ENCODE results near the gene PRKRIP1.
"Not testable (repeated sequence)": the region's sequence is repeated elsewhere in the genome, so short reads cannot be mapped to it uniquely, and the experiment has no call there.

Gene PRKRIP1

DNA sequence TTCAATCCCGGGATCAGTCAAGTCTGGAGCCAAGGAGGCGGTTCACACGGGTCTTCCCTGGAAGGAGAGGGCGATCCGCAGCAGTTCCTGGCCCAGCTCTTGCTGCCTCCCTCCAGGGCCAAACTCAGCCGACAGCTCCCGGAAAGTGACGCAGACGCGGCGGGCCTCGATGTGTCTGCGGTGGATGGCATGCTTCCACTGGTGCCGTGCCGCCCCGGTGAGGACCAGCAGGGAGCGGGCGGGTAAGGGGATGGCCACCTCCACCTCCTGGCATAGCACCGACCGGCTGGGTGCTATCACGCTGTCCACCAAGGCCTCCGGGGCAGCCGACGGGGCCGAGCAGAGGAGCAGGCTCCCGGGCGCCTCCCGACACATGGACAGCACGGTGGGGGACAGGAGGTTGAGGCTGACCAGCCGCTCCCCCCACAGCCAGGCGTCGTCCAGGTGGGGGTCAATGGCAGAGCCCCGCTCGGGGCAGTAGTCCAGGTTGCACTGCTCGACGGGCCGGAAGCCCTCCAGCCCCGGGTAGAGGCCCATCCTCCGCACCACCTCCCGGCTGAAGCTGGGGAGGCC lies 61.3 kb downstream of the PRKRIP1 start:
- no peak for DNase-seq (ENCODE audit: low read depth)

DNA sequence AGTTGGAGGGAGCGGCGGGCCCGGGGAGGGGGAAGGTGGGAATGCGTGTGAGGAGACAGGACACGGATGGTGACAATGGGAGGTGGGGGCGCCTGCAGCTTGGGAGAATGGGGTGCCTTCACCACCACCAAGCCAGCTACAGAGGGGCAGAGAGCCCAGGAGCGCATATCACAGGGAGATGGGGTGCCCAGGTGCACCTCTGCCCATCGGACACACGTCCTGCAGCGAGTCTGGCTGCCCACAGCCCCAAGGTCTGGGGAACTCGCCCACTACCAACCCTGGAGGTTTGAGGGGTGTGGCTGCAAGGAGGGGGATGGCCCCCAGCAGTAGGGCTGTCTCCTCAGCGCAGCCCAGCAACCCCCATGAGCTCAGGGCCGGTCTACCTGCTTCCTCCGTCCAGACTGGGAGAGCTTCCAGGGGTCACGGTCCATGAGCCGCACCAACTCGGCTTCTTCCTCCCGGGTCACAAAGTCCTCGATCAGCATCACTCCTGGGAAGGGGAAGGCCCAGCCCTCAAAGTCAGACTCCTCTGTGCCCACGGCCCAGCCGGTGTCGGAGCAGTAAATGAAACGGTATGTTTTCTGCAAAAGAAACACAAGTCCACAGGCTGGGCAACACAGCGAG lies 63.2 kb downstream of the PRKRIP1 start:
- no peak for DNase-seq (ENCODE audit: low read depth)

DNA sequence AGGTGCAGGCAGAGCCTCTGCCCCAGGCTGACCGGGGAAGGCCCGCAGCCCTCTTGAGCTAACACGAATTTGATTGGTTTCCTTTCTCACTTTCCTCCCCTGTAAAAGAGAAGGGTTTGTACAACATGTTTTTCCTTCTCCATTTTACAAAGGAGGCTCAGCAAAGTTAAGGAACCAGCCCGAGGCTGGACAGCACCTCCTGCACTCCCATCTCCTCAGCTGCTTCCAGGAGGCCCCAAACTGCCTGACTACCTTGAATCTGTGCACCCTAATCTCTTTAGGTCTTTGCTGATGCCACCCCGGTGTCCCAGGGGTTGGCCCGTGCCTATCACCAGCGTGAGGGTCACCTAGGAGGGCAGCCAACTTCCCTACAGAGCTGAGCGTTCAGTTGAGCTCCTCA lies 64.3 kb downstream of the PRKRIP1 start:
- no peak for DNase-seq (ENCODE audit: low read depth)

DNA sequence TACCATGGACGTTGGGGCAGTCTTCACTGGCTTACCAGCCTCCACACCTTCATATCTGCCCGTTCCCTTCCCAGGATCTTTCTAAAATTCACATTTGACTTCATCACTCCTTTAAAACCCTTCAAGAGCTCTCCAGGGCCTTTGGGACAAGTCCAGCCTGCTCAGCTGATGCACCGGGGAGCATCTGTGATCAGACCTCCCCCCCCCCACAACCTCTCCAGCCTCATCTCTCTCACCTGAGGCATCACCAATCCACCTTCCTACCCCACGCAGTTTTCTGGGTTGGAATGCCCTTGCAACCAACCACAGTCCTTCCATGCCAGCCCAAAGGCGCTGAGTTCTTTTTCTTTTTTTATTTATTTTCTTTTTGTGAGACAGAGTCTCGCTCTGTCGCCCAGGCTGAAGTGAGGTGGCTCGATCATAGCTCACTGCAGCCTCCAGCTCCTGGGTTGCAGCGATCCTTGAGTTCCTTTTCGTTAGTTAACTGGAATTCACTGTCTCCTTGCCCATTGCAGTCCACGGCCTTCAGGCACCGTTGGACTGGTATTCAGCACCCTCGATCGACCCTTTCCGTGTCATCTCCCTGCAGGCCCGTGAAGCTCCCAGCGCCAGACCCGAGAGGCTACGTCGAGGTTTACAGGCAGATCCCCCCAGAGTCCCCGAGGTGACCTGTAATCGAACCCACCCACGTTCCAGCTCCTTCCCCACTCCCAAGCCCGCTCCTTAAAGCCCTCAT lies 67.8 kb downstream of the PRKRIP1 start:
- DNase-seq (ENCODE audit: low read depth) = no peak

DNA sequence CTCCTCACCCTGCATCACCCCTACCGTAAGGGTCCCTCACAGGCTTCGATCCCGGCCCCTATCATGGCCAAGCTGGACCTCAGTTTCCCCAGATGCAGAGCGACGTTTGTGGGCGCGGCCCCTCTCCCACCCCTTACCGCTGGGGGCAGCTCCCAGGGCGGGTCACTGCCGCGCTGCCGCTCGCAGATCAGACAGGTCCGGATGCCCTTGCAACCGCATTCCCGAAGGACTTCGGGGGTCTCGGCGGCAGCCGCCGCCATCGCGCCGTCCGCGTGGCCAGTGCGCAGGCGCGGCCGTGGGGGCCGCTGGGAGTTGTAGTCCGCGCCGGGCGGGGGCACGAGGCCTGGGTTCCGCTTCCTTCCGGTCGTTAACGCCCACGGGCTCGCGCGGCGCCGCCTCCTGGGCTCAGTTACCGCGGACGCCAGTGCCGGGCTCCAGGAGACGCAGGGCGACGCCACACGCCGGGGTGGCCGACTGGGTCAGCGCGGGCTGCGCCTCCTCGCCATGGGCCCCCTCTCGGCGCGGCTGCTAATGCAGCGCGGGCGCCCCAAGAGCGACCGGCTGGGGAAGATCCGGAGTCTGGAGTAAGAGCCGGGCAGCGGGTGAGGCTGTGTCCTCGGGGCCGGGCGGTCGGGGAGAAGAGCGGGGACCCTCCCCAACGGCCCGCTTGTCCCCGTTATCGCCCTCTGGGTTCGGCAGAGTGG lies 68.6 kb downstream of the PRKRIP1 start, which contains the start of the genes ALKBH4 and LRWD1:
TSS of gene ALKBH4 (minus strand) at position 287 of the 704 bp plus-strand sequence. CDS start at position 260, 27 bp downstream.
TSS of gene LRWD1 (plus strand) at position 408 of the 704 bp plus-strand sequence. CDS start at position 505, 97 bp downstream.
- peak; percentile 88 for DNase-seq (ENCODE audit: low read depth)

DNA sequence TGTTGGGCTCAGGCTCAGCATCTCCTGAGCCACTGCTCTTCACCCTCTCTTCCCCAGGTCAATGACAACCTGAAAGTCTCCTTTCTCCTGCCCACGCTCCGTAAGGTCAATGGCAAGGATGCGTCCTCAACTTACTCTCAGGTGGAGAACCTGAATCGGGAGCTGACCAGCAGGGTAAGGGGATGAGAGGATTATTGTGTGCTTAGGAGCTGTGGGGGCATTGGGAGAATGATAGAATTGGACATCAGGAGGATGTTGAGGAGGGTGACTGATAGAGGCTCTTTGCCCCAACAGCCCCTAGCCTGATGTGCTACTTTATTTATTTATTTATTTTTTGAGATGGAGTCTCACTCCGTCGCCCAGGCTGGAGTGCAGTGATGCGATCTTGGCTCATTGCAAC lies 69.9 kb downstream of the PRKRIP1 start:
- no peak for DNase-seq (ENCODE audit: low read depth)

DNA sequence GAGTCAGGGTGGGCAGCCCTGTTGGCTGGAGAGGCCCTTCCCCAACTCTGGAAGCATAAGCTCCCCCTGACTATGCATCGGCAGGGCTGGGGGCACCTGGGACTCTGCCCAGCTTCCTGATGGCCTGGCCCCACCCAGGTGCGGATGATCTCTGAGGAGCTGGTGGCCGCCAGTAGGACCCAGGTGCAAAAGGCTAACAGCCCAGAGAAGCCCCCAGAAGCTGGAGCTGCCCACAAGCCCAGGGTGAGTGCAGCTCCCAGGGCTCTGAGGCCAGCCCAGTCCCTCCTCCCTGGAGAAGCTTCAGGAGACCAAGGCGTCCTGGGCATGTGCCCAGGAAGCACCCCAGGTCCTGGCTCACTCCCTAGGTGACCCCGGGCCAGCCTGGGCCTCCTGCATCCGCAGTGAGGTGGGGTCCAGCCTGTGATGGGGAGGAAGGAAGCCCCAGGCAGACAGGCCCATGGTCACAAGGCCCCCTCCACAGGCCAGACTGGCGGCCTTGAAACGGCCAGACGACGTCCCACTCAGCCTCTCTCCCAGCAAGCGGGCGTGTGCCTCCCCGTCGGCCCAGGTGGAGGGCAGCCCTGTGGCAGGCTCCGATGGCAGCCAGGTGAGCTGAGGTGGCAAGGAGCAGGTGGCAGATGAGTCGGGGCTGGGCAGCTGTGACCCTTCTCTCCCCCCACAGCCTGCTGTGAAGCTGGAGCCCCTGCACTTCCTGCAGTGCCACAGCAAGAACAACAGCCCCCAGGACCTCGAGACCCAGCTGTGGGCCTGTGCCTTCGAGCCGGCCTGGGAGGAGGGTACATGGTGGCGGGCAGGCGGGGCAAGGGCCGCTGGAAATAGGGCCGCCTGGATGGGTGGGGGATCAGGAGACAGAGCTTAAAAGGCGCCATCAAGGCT lies 71.7 kb downstream of the PRKRIP1 start:
- no peak for DNase-seq (ENCODE audit: low read depth)

DNA sequence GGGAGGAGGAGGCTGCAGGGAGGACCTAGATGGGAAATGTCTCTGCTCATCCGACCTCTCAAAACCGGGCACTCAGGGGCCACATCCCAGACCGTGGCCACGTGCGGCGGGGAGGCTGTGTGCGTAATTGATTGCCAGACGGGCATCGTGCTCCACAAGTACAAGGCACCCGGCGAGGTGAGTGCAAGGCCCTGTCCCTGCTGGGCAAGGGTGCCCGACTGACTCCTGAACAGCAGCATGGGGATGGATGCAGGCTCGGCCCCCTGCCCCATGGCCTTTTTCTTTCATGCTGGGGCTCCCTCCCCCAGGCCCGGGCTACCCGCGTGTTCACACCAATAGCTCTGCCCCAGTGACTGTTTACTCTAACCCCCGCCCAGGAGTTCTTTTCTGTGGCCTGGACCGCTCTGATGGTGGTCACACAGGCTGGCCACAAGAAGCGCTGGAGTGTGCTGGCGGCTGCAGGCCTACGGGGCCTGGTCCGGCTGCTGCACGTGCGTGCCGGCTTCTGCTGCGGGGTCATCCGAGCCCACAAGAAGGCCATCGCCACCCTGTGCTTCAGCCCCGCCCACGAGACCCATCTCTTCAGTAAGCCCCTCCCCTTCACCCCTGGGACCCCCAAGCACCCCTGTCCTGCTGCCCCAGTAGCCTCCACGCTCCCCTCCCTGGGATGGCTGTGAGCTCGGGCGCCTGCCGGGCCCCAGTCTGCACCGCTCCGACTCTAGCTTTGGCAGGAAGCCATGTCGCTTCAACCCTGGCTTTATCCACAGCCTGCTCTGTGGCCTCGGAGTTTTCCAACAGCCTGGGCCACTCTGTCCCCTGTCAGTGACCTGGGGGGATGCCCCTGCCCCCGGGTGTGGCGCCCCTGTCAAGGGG lies 72.6 kb downstream of the PRKRIP1 start:
- no peak for DNase-seq (ENCODE audit: low read depth)

DNA sequence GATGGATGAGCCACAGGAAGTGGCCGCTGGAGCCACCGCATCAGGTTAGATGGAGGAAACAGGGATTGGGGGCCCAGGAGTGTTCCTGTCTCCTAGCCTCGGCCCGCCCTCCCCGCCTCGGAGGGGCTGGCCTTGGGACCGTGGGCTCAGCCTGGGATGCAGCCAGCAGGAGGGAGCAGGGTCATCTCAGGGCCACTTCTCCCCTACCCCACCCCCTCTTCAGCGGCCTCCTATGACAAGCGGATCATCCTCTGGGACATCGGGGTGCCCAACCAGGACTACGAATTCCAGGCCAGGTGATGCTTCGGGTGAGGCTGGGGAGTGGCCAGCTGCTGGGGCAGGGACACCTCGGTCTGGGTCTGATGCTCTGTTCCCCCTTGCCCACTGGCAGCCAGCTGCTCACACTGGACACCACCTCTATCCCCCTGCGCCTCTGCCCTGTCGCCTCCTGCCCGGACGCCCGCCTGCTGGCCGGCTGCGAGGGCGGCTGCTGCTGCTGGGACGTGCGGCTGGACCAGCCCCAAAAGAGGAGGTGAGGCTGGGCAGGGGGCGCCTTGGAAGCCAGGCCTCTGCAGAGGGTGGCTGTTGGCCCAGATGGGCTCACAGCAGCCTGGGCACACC lies 73.3 kb downstream of the PRKRIP1 start:
- no peak for DNase-seq (ENCODE audit: low read depth)

DNA sequence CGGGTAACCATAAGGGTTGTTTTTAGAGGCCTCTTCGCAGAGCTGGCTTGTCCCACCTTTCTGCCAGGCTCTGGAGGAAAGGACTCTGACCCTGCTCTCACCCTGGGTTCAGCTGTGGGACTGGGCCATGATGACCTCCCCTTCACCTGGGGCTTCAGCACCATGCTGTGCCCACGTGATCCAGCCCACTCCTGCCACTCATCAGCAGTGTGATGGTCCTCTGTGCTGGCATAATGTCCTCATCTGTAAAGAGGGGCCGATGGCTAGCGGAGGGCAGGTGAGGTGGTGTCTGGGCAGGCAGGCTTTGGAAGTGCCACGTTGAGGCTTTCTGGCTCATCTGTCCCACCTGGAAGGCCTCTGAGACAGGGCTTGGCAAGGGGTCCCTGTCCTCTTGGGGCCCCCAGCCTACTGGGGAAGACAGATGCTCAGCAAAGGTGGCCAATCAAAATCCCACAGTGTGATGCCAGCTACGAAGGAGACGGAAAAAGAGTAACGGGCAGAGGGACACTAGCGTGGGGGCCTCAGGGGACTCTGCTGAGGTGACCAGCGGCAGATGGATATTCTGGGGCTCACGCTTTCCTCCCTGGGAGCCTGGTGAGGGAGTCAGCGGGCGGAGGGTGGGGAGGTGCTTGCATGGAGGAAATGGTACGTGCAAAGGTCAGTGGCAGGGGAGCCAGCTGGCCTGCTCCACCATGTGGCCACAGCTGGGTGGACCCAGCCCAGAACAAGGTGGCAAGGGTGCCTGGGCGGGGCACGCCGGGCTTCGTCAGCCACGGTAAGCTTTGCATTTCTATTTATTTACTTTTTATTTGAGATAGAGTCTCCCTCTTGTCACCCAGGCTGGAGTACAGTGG lies 74.0 kb downstream of the PRKRIP1 start:
- no peak for DNase-seq (ENCODE audit: low read depth)

DNA sequence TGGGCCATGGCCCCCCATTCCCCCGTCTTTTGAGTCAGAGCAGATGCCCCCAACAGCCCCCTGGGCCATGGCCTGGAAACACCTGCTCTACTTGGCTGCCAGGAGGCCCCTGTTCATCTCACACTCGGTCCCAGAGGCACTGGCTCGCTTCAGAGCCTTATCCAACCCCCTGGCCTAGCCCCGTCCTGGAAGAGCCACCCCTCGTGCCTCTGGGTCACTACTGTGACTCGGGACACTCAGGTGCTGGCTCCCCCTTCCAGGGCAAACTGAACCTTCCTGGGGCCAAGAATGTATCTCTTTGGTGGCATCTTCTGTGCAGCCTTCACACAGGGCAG lies 75.6 kb downstream of the PRKRIP1 start:
- DNase-seq (ENCODE audit: low read depth) = no peak

DNA sequence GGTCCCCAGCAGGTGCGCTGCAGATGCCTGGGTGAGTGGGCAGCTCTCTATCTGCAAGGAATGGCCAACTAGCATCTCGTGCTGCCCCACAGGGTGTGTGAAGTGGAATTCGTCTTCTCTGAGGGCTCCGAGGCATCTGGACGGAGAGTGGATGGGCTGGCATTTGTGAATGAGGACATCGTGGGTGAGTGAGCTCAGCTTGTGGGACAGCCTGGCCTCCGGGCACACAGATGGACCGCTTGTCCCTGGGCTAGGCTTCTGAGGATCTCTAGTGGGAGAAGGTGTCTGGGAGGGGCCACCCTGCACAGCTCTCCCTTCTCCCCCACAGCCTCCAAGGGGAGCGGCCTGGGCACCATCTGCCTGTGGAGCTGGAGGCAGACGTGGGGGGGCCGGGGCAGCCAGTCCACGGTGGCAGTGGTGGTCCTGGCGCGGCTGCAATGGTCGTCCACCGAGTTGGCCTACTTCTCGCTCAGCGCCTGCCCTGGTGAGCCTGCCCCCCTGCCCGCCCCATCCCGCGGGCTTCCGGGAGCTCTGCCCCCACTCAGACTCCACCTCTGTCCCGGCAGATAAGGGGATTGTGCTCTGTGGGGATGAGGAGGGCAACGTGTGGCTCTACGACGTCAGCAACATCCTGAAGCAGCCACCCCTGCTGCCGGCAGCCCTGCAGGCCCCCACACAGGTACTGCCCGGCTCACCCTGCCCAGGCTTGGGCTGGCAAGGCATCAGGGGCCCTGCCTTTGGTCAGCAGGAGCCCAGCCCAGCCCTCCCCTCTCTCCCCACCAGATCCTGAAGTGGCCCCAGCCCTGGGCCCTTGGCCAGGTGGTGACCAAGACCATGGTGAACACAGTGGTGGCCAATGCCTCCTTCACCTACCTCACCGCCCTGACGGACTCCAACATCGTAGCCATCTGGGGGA lies 76.2 kb downstream of the PRKRIP1 start:
- no peak for DNase-seq (ENCODE audit: low read depth)

DNA sequence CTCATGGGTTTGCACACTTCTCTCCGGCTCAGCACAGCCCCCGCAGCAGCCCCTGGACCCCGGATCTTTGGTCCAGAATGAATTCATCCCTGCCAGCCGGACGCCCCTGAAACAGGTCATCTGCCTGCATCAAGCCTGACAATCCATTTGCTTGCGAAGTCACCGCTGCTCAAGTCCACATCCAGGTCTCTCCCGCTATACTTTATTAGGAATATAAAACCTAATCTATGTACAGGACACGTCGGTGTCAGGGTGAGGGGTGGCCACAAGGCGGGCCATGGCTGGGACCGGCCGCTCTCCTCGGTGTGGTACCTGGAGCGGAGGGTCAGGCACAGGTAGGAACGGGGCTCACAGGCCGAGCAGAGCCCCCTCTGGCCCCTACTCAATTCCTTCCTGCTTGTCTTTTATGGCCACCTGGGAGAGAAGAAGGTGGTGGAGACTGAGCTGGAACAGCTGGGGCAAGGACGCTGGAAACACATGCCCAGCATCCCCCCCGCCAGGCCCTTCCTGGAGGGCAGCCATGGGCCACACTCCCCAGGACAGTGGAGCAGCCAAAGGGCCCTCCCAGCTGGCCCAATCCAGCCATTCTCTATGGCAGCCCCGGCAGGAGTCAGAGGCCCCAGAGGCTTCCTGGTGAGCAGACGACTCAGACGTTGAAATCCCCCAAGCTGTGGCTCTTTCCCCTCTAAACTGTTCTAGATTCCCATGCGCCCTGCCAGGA lies 77.3 kb downstream of the PRKRIP1 start:
- DNase-seq (ENCODE audit: low read depth) = no peak

DNA sequence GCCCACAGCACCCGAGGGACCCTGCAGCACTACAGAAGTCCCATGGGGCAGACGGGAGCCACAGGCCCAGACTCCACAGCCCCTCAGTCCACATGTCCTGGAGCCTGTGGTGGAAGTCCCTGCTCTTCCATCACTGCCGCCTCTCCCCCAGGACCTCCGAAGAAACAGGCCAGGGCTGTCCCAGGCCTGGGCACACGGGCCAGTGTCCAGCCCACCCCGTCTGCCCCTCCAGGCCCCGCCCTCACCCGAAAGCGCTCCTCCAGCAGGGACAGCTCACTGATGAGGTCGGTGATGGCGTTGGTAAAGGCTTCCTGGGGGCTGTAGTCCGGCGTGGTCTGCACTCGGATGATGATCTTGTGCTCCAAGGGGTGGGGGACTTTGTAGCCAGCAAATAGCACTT lies 78.0 kb downstream of the PRKRIP1 start:
- not testable (repeated sequence) for DNase-seq (ENCODE audit: low read depth)

DNA sequence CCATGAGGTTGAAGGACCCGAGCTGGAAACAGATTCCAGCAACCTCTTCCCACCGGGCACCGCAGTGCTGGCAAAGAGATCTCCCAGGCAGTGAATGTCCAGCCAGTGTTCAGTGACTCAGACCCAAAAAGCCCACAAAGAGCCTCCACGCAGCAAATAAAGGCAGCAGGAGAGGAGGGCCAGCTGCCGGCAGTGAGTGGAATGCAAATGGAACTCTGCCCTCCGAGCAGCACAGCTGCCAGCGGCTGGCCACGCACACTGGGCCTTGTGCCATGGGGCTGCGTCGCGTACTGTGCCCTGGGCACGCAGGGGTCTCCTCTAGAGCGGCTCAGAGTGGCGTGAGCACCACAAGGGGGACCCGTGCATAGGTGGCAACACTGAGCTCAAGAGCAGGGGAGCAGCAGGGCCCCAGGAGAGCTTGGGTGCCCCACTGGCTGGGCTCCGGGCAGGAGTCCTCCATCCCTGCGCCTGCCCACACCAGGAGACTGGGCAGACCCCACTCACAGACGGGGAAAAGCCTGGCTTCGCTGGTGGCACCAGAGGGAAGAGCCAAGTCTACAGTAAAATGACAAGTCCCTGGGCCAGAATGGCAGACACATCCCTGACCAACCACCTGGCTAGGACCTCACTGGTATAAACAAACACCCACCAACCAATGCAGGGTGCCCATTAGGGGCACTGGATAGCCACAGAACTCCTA lies 78.7 kb downstream of the PRKRIP1 start:
- not testable (repeated sequence) for DNase-seq (ENCODE audit: low read depth)

All from T-helper 22 cell (primary cell).